ENCODE data around the gene RANBP2.
"Not testable (repeated sequence)": the region's sequence is repeated elsewhere in the genome, so short reads cannot be mapped to it uniquely, and the experiment has no call there.

Gene RANBP2

DNA sequence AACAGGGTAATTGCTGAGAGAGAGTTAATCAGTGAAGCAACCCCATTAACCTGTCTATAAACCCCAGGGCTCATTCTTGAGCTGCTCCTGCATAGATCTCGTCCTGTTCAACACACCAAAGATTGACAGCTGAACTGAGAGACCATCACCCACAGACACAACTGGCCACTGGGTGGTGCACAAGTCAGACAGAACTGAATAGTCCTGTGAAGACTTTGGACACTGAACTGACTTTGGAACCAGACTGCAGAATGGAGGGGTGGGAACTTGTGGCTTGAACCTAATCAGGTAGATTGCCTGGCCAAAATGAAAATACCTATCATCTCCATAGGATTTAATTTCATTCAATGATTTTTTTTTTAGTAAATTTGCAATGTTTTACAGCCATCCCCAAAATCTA is 29.3 kb upstream of the RANBP2 start:
- not testable (repeated sequence) for H2AFZ ChIP-seq (ENCODE audit: low read depth, low read length); H3K4me1 ChIP-seq (ENCODE audit: low read length); H3K9me3 ChIP-seq (ENCODE audit: insufficient read depth, low read length); H3K9ac ChIP-seq (ENCODE audit: low read length); H3K79me2 ChIP-seq (ENCODE audit: low read length); H3K4me2 ChIP-seq (ENCODE audit: low read length); H3K27me3 ChIP-seq (ENCODE audit: low read depth, low read length); H3K27ac ChIP-seq (ENCODE audit: low read length); H3K4me3 ChIP-seq (ENCODE audit: low read length); H3K36me3 ChIP-seq (replicated peaks; ENCODE audit: low read depth, low read length); H4K20me1 ChIP-seq (ENCODE audit: insufficient read depth, low read length)

DNA sequence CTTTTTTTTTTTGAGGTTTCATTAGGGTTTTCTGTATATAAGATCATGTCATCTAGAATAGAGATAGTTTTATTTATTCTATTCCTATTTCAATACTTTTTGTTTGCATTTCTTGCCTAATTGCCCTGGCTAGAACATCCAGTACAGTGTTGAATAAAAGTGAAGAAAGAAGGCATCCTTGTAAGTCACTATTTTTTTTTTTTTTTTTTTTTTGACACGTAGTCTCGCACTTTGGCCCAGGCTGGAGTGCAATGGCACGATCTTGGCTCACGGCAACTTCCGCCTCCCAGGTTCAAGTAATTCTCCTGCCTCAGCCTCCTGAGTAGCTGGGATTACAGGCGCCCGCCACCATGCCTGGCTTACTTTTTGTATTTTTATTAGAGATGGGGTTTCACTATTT is 27.8 kb upstream of the RANBP2 start:
- Histone ChIP-seq H3K4me3 (ENCODE audit: low read length) (no peak overlapping the region), H3K27ac (ENCODE audit: low read length) (no peak overlapping the region), H3K36me3 (replicated peaks; ENCODE audit: low read depth, low read length) (no peaks in the 10 kb centered on the region), H3K27me3 (ENCODE audit: low read depth, low read length) (no peaks in the 10 kb centered on the region), H2AFZ (ENCODE audit: low read depth, low read length) (no peak overlapping the region), H3K4me1 (ENCODE audit: low read length) (no peaks in the 10 kb centered on the region), H4K20me1 (ENCODE audit: insufficient read depth, low read length) (no peaks in the 10 kb centered on the region), H3K9me3 (ENCODE audit: insufficient read depth, low read length) (no peaks in the 10 kb centered on the region), H3K9ac (ENCODE audit: low read length) (no peak overlapping the region), H3K79me2 (ENCODE audit: low read length) (no peaks in the 10 kb centered on the region), H3K4me2 (ENCODE audit: low read length) (no peak overlapping the region)
- TF ChIP-seq, protein P1, sequence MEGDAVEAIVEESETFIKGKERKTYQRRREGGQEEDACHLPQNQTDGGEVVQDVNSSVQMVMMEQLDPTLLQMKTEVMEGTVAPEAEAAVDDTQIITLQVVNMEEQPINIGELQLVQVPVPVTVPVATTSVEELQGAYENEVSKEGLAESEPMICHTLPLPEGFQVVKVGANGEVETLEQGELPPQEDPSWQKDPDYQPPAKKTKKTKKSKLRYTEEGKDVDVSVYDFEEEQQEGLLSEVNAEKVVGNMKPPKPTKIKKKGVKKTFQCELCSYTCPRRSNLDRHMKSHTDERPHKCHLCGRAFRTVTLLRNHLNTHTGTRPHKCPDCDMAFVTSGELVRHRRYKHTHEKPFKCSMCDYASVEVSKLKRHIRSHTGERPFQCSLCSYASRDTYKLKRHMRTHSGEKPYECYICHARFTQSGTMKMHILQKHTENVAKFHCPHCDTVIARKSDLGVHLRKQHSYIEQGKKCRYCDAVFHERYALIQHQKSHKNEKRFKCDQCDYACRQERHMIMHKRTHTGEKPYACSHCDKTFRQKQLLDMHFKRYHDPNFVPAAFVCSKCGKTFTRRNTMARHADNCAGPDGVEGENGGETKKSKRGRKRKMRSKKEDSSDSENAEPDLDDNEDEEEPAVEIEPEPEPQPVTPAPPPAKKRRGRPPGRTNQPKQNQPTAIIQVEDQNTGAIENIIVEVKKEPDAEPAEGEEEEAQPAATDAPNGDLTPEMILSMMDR (IDR thresholded peaks at IDR 0.05; ENCODE audit: low read depth, low read length), result no peak
- TF ChIP-seq EZH2phosphoT487 (IDR thresholded peaks at IDR 0.05; ENCODE audit: low read depth), result no peak

DNA sequence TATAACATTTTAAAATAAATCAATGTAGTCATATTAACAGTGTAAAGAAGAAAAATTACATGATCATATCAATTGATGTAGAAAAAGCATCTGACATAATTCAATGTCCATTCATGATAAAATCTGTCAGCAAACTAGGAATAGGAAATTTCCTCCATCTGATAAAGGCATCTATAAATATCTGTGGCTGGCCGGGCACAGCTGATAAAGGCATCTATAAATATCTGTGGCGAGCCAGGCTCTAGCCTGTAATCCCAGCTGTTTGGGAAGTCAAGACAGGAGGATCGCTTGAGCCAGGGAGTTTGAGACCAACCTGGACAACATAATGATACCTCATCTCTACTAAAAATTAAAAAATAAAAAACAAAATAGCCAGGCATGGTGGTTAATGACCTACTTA is 18.1 kb upstream of the RANBP2 start:
- Histone ChIP-seq H3K79me2 (ENCODE audit: low read length) (no peaks in the 10 kb centered on the region), H3K9me3 (ENCODE audit: insufficient read depth, low read length) (no peaks in the 10 kb centered on the region), H3K4me1 (ENCODE audit: low read length) (no peaks in the 10 kb centered on the region), H3K9ac (ENCODE audit: low read length) (no peak overlapping the region), H3K27ac (ENCODE audit: low read length) (no peak overlapping the region), H3K4me2 (ENCODE audit: low read length) (no peak overlapping the region), H3K27me3 (ENCODE audit: low read depth, low read length) (no peaks in the 10 kb centered on the region), H2AFZ (ENCODE audit: low read depth, low read length) (no peak overlapping the region), H3K36me3 (replicated peaks; ENCODE audit: low read depth, low read length) (no peaks in the 10 kb centered on the region), H4K20me1 (ENCODE audit: insufficient read depth, low read length) (no peaks in the 10 kb centered on the region), H3K4me3 (ENCODE audit: low read length) (no peak overlapping the region)
- TF ChIP-seq, protein P1 (IDR thresholded peaks at IDR 0.05; ENCODE audit: low read depth, low read length), result no peak
- no peak for TF ChIP-seq EZH2phosphoT487 (IDR thresholded peaks at IDR 0.05; ENCODE audit: low read depth)

DNA sequence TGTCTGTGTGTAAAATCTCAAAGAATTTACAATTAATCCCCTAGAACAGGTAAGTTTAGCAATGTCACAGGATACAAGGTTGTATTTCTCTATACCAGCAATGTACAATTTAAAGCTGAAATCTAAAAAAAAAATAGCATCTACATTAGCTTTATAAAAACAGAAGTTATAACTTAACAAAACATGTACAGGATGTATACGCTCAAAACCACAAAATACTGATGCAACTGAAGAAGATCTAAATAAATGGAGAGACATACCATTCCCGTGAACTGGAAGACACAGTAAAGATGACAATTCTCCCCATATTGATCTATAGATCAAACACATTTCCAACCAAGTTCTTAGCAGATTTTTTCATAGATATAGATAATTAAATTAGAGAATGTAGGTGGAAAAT is 17.5 kb upstream of the RANBP2 start:
- Histone ChIP-seq H3K4me2 (ENCODE audit: low read length) (no peak overlapping the region), H3K27ac (ENCODE audit: low read length) (no peak overlapping the region)

More for the DNA sequence above, 17.5 kb upstream of the RANBP2 start:
- Histone ChIP-seq H3K9ac (ENCODE audit: low read length) (no peak overlapping the region), H2AFZ (ENCODE audit: low read depth, low read length) (no peak overlapping the region), H4K20me1 (ENCODE audit: insufficient read depth, low read length) (no peaks in the 10 kb centered on the region), H3K79me2 (ENCODE audit: low read length) (no peaks in the 10 kb centered on the region), H3K4me1 (ENCODE audit: low read length) (no peaks in the 10 kb centered on the region), H3K9me3 (ENCODE audit: insufficient read depth, low read length) (no peaks in the 10 kb centered on the region), H3K27me3 (ENCODE audit: low read depth, low read length) (no peaks in the 10 kb centered on the region), H3K36me3 (replicated peaks; ENCODE audit: low read depth, low read length) (no peaks in the 10 kb centered on the region), H3K4me3 (ENCODE audit: low read length) (no peak overlapping the region)
- TF ChIP-seq, protein P1 (IDR thresholded peaks at IDR 0.05; ENCODE audit: low read depth, low read length), result no peak
- no peak for TF ChIP-seq EZH2phosphoT487 (IDR thresholded peaks at IDR 0.05; ENCODE audit: low read depth)

All from OCI-LY3 (cell line).